Dedifferentiated amniotic fluid mesenchymal stem cell (primary cell): Measurements from ENCODE around the gene RXRG.

Experiments
- DNase-seq: peaks from one replicate; pipeline ENCODE4 v3.0.0-alpha.2; 2016; ENCODE audit errors: extremely low spot score

RXRG gene

GRCh38 chr1:165451691-165452090 is 6.8 kb upstream of the RXRG start:
- DNase-seq: no peak

GRCh38 chr1:165449131-165449530 is 4.2 kb upstream of the RXRG start:
- no peak for DNase-seq

GRCh38 chr1:165445388-165445787 is 462 bp upstream of the RXRG start:
- no peak for DNase-seq

- DNase-seq: no peak
Measured at GRCh38 chr1:165443539-165444311, 1.2 kb downstream of the RXRG start.

- no peak for DNase-seq
Measured at GRCh38 chr1:165442653-165443052, 2.3 kb downstream of the RXRG start.

GRCh38 chr1:165442053-165442452 is 2.9 kb downstream of the RXRG start:
- DNase-seq: no peak

- no peak for DNase-seq
Measured at GRCh38 chr1:165441166-165441880, 3.6 kb downstream of the RXRG start.

GRCh38 chr1:165439330-165439729 is 5.6 kb downstream of the RXRG start:
- DNase-seq: no peak

GRCh38 chr1:165436994-165437393 is 7.9 kb downstream of the RXRG start:
- no peak for DNase-seq

- DNase-seq: no peak
Measured at GRCh38 chr1:165435801-165436200, 9.1 kb downstream of the RXRG start.

GRCh38 chr1:165434281-165434680 is 10.6 kb downstream of the RXRG start:
- no peak for DNase-seq

- no peak for DNase-seq
Measured at GRCh38 chr1:165431079-165431478, 13.8 kb downstream of the RXRG start.

- DNase-seq: no peak
Measured at GRCh38 chr1:165426745-165427144, 18.2 kb downstream of the RXRG start.

GRCh38 chr1:165425621-165426020 is 19.3 kb downstream of the RXRG start:
- no peak for DNase-seq

GRCh38 chr1:165424454-165425216 is 20.3 kb downstream of the RXRG start:
- no peak for DNase-seq

- no peak for DNase-seq
Measured at GRCh38 chr1:165423136-165423535, 21.8 kb downstream of the RXRG start.

- no peak for DNase-seq
Measured at GRCh38 chr1:165420655-165421054, 24.3 kb downstream of the RXRG start.

- no peak for DNase-seq
Measured at GRCh38 chr1:165419839-165420238, 25.1 kb downstream of the RXRG start.

- no peak for DNase-seq
Measured at GRCh38 chr1:165418195-165418594, 26.7 kb downstream of the RXRG start.

GRCh38 chr1:165416876-165417275 is 28.1 kb downstream of the RXRG start:
- no peak for DNase-seq

GRCh38 chr1:165415068-165415467 is 29.9 kb downstream of the RXRG start:
- no peak for DNase-seq

GRCh38 chr1:165414620-165415019 is 30.3 kb downstream of the RXRG start:
- DNase-seq: no peak

GRCh38 chr1:165411396-165411795 is 33.5 kb downstream of the RXRG start:
- no peak for DNase-seq
